HG03439 (cell line): Measurements from ENCODE around the gene ANO10.
"Not testable (repeated sequence)": the region's sequence is repeated elsewhere in the genome, so short reads cannot be mapped to it uniquely, and the experiment has no call there.

Source experiments
- ATAC-seq: cut with Tn5 transposase; IDR thresholded peaks from one replicate; pipeline ENCODE4 v1.9.1; 2021; ENCODE audit warnings: mild to moderate bottlenecking, moderate library complexity; ENCODE audit not compliant: unreplicated experiment

Gene ANO10

GRCh38 chr3:43388175-43388574 lies 233.6 kb downstream of the ANO10 start:
- ATAC-seq = no peak

DNA sequence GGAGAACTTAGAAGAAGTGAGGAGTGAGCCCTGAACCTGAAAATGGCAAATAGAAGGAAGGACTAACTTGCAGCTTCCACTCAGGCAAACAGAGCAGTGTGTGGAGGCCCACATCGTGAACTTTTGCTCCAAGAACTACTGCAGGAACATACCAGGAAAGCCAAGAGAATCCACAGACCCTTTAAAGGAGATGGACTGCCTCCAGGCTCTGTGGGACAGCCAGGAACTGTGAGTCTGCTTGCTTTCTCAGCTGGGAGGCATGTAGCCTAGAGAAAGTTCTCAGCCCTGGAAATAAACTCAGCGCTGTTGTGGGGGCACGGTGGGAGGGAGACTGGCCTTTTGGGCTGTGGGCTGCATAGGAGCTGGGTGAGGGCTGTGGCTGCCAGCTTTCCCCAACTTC lies 242.5 kb downstream of the ANO10 start:
- no peak for ATAC-seq

- ATAC-seq = no peak
Measured at GRCh38 chr3:43378066-43378935, 243.5 kb downstream of the ANO10 start.

GRCh38 chr3:43373560-43373928 lies 248.3 kb downstream of the ANO10 start:
- no peak for ATAC-seq

GRCh38 chr3:43372809-43373559 lies 248.8 kb downstream of the ANO10 start:
- no peak for ATAC-seq

DNA sequence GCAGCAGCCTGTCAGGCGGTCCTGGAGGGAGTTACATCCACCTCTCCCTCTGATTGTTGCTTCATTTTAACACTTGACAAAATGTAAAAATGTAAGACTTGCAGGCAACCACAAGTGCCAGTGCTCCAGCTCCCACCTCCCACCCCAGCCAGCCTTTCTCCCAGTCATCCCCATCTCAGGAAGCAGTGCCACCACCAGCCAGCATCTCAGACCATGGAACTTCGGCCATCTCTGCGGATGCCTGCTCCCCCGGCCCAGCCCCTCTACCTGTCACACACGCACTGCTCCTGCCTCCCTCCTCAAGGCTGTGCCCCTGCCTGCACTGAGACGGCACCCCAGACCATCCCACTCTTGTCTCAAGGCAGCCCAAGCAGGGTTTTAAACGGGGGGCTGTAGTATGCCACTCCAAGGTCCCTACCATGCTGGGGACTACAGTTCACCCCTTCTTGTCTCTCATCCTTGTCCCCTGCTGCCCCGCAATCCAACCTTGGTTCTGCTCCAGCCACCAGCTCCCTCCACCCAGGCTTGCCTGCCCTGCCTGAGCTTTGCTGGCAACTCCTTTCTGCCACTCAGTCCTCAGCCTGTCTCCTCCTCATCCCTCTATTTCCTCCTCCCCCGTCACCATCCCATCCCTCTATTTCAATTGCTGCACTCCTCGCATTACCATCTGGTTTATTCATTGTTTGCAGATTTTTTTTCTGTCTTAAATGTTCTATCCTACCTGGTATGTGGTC lies 249.6 kb downstream of the ANO10 start:
- ATAC-seq = no peak

GRCh38 chr3:43371494-43371893 lies 250.3 kb downstream of the ANO10 start:
- no peak for ATAC-seq

GRCh38 chr3:43370293-43370980 lies 251.4 kb downstream of the ANO10 start:
- no peak for ATAC-seq

DNA sequence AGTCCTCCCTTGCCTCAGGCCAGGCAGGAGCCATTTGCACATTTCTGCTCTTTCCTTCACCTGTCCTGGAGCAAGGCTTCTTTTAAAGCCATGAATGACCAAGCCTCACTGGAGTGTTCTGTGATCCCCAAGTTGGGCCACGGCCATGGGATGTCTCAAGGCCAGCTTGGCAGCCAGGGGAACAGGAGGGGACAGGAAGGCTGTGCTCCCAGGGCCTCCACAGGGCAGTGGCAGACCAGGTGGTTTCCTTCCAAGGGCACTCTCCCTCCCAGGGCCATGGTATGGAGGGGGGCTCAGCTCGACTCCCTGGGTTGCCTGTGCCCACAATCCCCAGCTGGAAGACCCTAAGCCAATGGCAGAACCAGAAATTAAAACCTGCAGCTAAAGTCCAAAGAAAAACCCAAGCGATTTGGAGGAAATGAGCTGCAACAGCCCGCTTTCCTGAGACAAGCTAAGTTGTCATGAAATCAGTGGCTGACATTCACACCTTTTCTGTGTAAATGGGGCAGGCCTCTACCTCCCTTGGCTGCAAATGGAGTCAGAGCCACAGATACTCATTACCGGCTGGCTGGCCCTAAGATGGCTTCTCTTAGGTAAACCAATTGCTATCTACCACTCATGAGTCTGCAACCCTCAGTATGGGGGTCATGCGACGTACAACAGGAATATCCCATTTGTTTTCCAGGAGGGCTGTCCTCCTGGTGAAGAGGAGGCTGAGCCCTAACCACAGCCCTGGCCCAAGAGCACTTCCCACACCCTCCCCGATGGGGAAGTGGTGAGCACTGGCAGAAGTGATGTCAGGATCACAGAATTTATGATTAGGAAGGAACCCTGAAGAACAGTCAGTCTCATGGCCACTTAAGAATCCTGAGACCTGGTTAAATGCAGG lies 252.2 kb downstream of the ANO10 start:
- no peak for ATAC-seq

DNA sequence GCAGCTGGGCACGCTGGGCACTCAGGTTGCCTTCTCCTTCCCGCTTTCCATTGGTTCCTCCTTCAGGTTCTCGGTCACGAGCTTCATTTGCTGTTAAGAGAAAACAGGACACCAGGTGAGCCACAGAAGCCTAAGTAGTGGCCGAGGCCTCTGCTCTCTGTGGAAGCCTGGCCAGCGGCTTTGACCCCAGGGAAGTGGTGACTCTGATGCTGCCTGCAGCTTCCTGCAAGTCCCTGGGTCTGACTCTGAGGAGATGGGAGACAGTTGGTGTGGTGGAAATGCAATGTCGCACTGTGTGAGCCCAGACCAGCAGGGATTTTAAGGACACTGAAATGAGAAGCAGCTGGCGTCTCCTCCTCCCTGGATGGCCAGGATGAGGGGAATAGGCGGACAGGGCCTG lies 254.9 kb downstream of the ANO10 start:
- ATAC-seq = no peak

DNA sequence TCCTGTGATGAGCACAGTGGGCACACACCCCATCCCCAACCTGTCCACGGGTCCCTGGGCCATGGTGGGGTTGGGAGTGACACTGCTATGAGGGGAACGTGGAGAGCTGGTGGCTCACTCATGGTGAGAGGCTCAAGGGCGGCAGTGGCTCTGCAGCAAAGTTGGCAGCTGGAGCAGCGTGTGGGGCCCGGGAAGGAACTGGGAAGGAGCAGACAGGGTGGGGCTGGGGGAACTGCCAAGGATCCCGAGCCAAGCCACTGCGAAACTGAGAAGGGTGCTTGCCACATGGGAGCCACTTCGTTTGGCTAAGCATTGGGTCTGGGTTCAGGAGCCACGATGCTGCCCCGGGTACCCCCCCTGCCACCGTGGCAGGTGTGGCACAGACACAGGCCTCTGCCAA lies 255.3 kb downstream of the ANO10 start:
- no peak for ATAC-seq

DNA sequence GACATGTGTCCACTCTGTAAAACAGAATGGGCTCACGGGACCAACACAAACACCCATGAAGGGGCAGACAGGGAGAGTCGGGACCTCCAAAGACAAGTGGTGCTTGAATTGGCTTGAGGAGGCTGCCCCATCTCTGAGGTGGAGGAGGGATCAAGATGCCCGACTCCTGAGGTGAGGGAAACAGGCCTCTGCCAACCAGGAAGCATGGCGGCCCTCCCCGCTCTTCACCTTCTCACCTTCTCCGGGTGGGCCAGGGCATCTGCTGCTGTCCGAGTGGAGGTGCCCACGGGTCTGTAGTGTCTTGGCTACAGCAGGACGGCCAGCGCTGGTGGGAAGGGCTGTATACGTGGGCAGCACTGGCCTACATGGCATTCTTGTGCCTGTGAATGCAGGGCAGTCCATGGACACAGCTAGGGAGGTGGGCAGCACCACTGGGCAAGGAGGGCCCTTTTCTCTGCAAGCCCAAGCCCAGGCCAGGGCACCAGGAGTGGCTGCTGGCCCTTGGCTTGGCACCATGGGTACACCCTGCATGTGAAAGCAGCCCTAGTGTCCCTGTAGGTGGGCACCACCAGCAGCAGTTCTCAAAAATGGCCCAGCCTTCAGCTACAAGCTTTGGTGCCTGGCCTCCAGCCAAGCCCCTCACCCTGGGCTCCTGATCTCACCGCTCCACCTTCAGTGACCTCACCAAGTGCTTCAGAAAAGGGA lies 256.1 kb downstream of the ANO10 start:
- no peak for ATAC-seq

DNA sequence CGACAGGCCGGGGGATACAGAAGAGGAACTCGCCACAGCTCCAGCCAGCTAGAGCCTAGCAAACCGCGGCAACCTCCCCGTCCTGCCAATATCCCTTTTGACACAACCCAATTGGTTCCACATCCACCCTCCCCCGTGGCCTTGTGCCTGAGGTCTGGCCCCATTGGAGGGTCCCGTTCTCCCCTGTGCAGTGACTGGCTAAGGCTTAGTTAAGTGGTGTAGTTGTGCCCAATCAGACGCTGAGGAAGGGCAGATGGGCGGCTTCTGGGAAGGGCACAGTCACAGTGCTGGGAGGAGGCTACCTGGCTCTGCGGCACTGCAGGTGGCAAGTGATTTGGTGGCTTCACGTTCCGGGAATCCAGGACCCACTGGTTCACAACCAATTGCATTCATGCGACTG lies 256.9 kb downstream of the ANO10 start:
- ATAC-seq = no peak

DNA sequence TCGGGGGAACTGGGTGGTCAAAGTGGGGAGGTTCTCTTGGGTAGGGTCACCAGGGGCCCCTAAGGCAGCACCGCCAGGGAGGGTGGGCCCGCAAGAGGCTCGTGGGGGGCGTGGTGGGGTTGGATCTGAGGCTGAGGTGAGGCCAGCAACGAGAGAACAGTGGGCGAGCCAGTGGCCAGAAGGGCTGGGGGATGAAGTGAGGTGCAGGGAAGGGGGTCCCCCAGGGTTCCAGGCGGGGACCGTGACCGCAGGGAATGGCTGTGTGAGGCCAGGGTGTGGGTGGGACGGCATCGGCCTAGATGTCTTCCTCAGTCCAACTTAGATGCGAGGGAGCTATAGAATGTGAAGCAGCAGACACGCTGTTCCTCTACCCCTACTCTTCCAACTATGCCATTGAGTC lies 257.3 kb downstream of the ANO10 start:
- no peak for ATAC-seq

GRCh38 chr3:43363621-43364266 lies 258.1 kb downstream of the ANO10 start:
- no peak for ATAC-seq

GRCh38 chr3:43362961-43363360 lies 258.9 kb downstream of the ANO10 start:
- no peak for ATAC-seq

- ATAC-seq = no peak
Measured at GRCh38 chr3:43362183-43362582, 259.6 kb downstream of the ANO10 start.

DNA sequence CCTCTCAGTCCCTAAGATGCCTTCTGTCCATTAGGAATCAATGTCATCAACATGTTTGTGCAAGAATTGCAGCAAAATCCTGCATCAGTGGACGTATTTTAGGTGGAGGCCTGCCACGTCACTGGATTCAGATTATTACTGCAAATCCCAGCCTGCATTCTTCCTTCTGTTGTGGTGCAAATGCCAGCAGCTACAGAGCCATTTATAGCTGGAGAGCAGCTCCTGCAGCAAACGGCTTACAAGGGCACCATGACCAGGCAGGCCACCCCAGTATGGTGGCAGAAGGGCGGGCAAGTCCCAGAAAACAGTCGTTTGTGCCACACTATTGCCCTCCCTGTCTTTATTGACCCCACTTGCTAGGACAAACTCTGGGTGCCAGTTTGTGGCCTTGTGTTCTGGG lies 260.7 kb downstream of the ANO10 start:
- no peak for ATAC-seq

GRCh38 chr3:43356033-43356432 lies 265.8 kb downstream of the ANO10 start:
- ATAC-seq = not testable (repeated sequence)
